Renal cortical epithelial cell (primary cell): ENCODE data around the gene MRPL39. TPM values are rescaled to one million over a fixed set of nuclear protein-coding genes. Genes with fewer than 3 reads are reported as not detected.
A peak's percentile ranks its signal among the peaks of the same experiment; 100 is the strongest.

Source experiments
- DNase-seq: peaks from one replicate; pipeline ENCODE4 v3.0.0-alpha.2; 2011; ENCODE audit warnings: low read depth
- total RNA-seq: library from RNA; depleted of rRNA; stranded (reverse); fragments of >200 nt; gene quantifications from 2 replicates; pipeline ENCODE4 v1.2.3, GENCODE V29; 2014

The MRPL39 gene
- total RNA-seq, 1 donor from 2014 or later: 34.2 TPM

GRCh38 chr21:25537174-25537573 is 70.1 kb downstream of the MRPL39 start:
- DNase-seq: no peak

- no peak for DNase-seq
Observed at GRCh38 chr21:25536752-25537151, 70.5 kb downstream of the MRPL39 start.

- DNase-seq: peak; percentile 29
Observed at GRCh38 chr21:25535849-25536248, 71.4 kb downstream of the MRPL39 start.

Other genes starting within 250 kb of the MRPL39 start
- gene JAM2, start 31.8 kb upstream of the MRPL39 start, total RNA-seq: 0.05 and 0.17 TPM in 2 replicates
- 63.0 and 120 TPM in 2 replicates for gene ATP5PF, start 127.4 kb upstream of the MRPL39 start, total RNA-seq
- 22.4 and 27.0 TPM in 2 replicates for gene GABPA, start 127.5 kb upstream of the MRPL39 start, total RNA-seq